ENCODE data around the gene ZNF239.
A peak's percentile ranks its signal among the peaks of the same experiment; 100 is the strongest.
"Not testable (repeated sequence)": the region's sequence is repeated elsewhere in the genome, so short reads cannot be mapped to it uniquely, and the experiment has no call there.

The ZNF239 gene

GRCh38 chr10:43574001-43574892 is at the start of gene ZNF239:
ZNF239 (minus strand) TSS chr10:43574616; CDS start chr10:43558079, 16,537 bp downstream.
- peak; percentile 88 for DNase-seq (ENCODE audit: low spot score)

DNA sequence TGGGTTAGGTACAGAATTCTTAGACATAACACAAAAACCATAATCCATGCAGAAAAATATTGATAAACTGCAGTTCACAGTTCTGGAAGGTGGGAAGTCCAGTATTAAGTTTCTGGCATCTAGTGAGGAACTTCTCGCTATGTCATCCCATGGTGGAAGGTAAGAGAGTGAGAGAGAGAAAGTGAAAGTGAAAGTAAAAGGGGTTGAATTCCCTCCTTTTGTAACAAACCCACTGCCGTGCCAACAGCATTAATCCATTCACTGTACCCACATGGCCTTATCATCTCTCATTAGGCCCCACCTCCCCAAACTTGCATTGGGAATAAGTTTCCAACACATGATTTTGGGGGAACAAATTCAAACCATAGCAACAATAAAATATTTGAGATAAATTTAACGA is 48.9 kb upstream of the ZNF239 start:
- peak; percentile 22 for DNase-seq (ENCODE audit: low spot score)

GRCh38 chr10:43622038-43622437 is 47.6 kb upstream of the ZNF239 start:
- no peak for DNase-seq (ENCODE audit: low spot score)

GRCh38 chr10:43619368-43619767 is 45.0 kb upstream of the ZNF239 start:
- no peak for DNase-seq (ENCODE audit: low spot score)

GRCh38 chr10:43616697-43617370 is 42.4 kb upstream of the ZNF239 start:
- no peak for DNase-seq (ENCODE audit: low spot score)

- DNase-seq (ENCODE audit: low spot score): peak; percentile 60
Observed at GRCh38 chr10:43610636-43611035, 36.2 kb upstream of the ZNF239 start.

DNA sequence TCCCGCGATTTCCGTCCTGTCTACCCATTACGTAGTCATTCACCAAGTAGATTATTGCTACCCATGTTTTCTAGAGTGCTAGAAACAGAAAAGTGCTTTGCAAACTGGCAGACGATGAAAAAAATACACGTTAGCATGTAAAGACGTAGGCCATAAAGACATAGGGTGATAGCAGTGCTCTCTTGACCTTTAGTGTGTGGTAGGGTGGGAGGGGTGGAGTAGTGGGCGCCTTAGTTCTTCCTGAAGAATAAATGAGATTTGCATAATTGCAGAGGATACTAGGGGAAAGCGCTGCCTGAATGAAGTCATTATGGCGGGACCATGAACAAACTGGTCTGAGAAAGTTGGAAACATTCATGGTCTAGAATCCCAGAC is 32.8 kb upstream of the ZNF239 start:
- no peak for DNase-seq (ENCODE audit: low spot score)

DNA sequence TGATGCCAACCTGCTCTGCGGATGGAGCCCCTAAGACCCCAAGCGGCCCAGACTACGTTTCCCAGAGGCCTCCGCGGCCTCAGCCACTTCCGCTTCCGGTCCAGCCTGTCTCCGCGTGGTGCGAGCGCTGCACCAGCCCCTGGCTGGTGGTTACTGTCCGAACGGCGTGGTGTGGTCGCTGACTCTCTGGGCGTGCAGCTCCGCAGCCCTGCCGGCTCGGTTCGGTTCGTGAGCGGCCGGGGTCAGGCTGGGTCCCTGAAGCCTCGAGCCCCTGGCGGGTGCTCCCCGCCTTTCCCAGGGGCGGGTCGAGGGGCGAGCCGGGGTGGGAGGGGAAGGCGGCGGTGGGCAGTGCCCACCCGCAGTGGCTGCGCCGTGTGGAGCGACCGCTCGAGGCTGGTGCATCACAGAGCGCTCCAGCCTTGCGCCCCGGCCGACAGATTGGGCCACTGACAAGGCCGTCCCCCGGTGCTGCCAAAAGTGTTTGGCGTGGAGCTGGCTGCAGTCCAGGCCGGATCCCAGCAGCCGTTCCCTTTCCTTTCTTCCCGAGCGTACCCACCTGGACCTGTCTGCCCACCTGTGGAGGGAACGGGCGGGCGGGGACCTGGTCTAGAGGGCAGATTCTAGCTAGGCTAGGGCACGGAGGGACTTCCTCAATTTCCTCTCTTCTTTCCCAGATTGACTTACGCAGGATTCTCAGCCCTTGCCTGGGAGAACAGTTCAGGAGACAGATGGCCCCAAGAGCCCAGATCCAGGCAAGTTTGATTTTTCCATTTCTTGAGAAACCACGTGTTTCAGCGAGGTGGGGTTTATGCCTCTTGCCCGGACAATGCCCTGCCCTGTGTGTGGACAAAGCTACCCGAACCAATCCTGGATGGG is 32.1 kb upstream of the ZNF239 start, which contains the start of gene ZNF485:
Gene ZNF485 (plus strand): TSS at position 116 of the 876 bp plus-strand sequence. CDS start 613 bp downstream, at position 729.
- DNase-seq (ENCODE audit: low spot score): peak; percentile 70

DNA sequence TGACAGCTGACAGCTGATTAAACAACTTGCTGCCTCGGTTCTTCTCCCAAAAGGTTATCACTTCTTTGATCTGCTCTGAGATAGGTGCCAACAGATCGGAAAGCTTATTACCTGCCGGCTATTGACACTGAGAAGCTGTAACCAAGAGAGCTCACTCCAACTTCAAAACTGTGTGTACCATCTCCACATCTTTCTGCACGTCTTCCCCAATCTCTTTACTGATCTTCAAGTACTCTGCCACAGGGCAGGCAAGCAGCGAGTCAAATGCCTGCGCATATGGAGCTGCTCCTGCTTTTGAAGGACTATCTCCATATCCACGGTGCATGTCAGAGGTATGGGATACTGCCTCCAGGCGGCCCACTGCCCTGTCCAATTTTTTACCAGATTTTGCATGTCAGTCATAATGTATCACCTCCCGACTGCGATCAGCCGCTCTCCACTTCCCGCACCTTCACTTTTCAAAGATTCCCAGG is 31.5 kb upstream of the ZNF239 start:
- no peak for DNase-seq (ENCODE audit: low spot score)

GRCh38 chr10:43601576-43601975 is 27.2 kb upstream of the ZNF239 start:
- DNase-seq (ENCODE audit: low spot score): not testable (repeated sequence)

DNA sequence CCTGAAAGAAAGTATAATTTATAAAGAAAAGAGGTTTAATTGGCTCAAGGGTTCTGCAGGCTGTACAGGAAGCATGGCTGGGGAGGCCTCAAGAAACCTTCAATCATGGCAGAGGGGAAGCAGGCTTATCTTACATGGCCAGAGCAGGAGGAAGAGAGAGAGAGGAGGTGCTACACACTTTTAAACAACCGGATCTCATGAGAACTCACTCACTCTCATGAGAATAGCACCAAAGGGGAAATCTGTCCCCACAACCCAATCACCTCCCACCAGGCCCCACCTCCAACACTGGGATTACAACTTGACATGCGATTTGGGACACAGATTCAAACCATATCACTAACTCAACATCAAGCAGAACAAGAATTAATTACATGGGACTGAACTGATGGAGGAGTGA is 24.9 kb upstream of the ZNF239 start:
- DNase-seq (ENCODE audit: low spot score): no peak

DNA sequence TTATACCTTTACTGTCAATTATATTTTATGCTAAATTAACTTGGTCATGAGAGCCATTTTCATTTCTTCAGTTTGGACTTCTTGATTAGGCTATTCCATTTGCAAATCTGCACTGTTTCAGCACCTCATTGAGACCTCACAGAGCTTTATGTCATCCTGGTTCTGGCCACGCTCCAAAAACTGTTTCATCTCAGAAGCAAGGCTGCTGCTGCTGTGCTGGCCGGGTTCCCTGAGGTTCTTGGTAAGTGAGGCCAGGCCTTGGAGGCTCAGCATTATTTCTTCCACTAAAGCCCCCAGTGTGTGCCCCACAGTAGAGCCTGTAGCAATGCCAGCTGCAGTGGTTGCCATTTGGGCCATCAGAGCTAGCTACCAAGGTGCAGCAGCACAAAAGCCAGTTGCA is 24.0 kb upstream of the ZNF239 start:
- no peak for DNase-seq (ENCODE audit: low spot score)

DNA sequence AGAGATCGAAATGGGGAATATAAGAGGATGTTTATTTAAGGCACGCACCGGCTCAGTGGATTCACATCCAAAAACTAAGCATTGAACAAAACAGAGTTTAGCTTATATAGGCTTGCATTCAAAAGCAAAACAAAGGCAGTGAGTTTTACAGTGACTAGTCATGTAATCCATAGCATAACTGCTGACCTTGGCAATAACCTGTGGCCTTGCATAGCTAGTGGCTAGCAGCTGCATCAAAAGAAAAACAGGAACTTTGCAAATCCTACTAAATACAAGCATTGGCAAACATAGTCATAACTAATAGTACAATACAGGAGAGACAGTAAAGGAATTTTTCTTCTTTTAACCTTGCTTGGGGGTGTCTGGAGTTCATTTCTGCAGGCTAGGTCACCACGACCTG is 22.1 kb upstream of the ZNF239 start:
- no peak for DNase-seq (ENCODE audit: low spot score)

DNA sequence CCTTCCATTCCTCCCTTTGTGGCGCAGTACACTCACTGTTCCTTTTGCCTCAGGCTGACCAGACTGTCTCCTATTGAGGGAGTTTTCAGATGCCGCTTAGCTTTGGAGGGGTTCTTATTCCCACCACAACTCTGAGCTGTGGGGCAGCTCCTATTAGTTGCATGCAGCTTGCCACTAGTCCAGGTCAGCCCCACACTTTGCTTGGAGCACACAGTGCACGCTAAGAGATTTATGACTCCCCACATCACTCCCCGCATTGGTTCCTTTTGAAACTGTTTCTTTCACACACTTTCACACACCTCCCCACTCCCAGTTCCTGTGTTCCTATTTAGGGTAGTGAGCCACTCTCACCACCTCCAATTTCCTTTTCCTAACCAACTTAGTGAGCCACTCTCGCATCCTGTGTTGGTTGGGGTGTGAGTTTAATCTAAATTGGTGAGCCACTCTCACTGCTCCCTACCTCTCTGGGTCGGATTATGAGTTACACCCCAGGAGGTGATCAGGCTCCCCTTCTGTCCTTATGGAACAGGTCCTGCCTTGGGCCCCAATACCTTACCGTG is 21.4 kb upstream of the ZNF239 start:
- DNase-seq (ENCODE audit: low spot score): no peak

- DNase-seq (ENCODE audit: low spot score): peak; percentile 35
Observed at GRCh38 chr10:43594944-43595589, 20.7 kb upstream of the ZNF239 start.

DNA sequence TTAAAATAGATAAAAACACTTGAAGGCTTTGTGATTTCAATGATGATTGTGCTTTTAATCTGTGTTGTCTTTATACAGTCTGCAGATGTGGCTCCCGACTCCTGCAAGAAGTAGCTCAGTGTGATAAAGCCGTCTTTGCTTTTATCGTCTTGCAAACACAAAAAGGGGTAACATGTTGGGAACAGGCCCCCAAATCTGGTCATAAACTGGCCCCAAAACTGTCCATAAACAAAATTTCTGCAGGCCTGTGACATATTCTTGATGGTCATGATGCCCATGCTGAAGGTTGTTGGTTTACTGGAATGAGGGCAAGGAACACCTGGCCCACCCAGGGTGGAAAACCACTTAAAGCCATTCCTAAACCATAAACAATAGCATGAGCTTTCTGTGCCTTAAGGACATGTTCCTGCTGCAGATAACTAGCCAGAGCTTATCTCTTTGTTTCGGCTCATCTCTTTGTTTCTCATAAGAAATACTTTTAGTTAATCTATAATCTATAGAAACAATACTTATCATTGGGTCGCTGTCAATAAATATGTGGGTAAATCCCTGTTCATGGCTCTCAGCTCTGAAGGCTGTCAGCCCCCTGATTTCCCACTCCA is 17.0 kb upstream of the ZNF239 start:
- no peak for DNase-seq (ENCODE audit: low spot score)

DNA sequence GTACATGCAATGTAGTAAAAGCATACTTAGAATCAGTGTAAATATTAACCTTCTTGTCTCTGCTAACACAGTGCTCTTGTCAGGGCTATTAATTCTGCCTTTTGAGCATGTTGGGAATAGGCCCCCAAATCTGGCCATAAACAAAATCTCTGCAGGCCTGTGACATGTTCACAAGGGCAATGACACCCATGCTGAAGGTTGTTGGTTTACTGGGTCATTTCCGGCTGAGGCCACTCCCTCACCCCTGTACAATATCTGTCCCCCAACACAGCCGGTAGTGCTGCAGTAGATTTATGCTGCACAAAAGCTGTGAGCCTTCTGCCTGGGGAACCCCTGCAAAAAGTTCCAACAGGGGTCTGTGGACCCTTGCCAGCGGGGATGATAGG is 12.3 kb upstream of the ZNF239 start:
- not testable (repeated sequence) for DNase-seq (ENCODE audit: low spot score)

- no peak for DNase-seq (ENCODE audit: low spot score)
Observed at GRCh38 chr10:43585981-43586729, 11.7 kb upstream of the ZNF239 start.

DNA sequence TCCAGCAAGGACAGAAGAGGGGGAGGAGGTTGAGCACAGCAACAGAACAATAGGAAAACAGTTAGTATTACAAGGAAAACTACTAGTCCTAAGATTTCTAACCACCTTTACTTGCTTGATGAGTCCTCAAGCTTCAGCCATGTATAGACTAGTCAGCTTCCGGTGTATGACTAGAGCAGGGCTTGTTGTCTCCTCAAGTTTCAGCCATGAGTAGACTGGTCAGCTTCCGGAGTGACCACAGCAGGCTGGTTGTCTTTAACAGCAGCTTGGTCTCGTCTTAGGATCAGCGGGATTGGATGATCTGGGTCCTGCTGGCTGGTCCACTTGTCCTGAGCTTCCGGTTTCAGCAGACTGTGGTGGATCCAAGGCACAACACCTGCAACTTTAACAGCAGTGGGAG is 10.6 kb upstream of the ZNF239 start:
- DNase-seq (ENCODE audit: low spot score): no peak

GRCh38 chr10:43584051-43584450 is 9.6 kb upstream of the ZNF239 start:
- no peak for DNase-seq (ENCODE audit: low spot score)

All from kidney tubule cell (primary cell).